ENCODE measurements around the gene DAAM1.

The DAAM1 gene

DNA sequence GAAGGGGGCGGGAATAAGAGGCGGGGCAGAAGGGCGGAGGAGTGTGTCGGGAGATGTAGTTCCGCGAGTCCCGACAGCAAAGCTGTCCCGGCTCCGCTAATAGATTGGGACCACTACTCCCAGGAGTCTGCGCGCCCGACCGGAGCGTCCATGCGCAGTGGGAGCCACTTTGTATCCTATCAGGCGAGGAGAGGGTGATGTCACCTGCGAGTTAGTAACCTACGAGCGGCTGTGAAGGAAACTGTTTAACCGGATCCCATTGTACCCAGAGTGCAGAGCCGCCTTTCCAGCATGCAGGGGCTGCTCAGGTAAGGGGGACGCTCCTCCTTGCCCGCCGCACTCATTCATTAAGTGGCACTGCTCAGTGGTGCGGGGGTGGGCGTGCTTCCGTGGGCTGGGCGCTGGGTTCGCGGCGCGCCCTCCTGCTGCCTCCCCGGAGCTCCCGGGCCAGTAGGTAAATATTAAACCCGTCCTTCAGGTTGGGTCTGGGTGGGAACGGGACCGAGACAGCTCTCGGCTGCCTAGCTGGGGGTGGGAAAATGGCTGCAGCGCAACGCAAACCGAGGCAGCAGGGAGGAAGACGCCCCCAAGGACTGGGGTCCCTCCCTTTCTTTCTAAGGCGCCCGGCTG is at the start of gene DAAM1:
Gene DAAM1 (plus strand): TSS at position 207 of the 630 bp plus-strand sequence. CDS start 74,811 bp downstream, outside the sequence.
- DNase-seq (ENCODE audit: low read depth): peak; percentile 86

DNA sequence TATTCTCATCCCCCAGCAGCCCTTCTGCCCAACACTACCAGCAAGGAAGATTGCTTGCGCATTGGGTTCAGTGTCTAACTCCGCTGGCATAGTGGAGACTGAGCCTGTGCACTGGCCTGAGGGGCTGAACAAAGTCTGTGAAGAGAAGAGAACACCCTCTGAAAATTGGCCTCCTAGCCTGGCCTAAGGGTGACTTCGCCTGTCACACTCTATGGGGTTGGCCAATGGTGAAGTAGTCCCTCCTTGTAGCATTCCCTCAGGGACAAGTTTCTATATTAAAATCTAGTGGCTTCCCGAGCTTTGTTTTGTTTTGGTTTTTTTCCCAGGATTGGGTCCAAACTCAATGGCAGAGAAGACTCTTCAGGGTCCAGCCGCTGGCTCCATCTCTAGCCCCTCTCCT is 49.1 kb upstream of the DAAM1 start:
- no peak for DNase-seq (ENCODE audit: low read depth)

DNA sequence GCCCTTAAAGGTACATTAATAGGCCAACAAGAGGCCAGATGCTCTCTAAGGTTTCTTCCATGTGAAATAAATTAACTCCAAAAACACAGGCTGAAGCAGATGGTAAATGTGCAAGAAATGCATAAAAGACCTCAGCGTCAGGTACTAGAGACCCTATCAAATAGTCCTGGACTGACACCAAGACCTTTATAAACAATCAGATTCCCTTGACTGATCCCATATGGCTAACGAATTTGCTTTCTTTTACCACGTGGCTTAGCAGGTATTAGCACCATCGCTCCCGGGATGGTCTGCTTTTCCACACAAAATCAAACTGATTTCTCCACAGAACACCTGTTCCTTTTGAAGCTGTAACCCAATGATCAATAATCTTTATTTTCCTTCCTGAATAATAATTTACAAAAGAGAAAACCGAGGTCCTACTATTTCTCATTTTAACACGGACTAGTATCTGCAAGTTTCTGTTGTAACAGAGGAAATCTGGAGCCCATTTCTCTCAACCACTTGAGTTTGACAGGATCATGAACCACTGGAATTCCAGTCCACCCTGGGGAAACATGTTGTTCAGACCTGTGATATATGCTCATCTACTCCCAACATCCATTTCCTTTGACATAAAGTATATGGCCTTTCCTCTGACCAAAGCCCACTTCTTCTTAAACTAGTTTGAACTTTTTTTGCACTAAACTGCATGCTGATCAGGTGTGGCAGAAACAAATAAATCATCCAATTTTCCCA is 48.2 kb upstream of the DAAM1 start:
- no peak for DNase-seq (ENCODE audit: low read depth)

- no peak for DNase-seq (ENCODE audit: low read depth)
Measured at GRCh38 chr14:59146484-59146883, 42.0 kb upstream of the DAAM1 start.

GRCh38 chr14:59147007-59147406 is 41.5 kb upstream of the DAAM1 start:
- no peak for DNase-seq (ENCODE audit: low read depth)

- no peak for DNase-seq (ENCODE audit: low read depth)
Measured at GRCh38 chr14:59148334-59148900, 40.0 kb upstream of the DAAM1 start.

DNA sequence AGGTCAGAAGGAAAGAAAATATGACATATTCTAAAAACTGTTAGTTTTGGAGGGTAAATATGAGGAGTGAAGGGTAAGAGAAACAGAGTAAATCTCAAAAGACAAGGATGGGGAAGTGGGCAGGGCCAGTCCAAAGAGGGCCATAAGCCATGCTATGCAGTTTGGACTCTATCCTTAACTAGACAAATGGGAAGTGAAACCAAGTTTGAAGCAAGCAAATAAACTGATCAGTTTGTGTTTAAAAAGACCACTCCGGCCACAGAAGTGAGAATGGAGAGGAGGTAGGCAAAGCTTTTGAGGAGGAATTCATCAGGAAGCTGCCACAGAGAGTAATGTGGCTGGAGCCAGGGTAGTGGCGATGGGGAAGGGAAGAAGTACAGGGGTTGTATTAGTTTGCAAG is 37.5 kb upstream of the DAAM1 start:
- DNase-seq (ENCODE audit: low read depth): no peak

DNA sequence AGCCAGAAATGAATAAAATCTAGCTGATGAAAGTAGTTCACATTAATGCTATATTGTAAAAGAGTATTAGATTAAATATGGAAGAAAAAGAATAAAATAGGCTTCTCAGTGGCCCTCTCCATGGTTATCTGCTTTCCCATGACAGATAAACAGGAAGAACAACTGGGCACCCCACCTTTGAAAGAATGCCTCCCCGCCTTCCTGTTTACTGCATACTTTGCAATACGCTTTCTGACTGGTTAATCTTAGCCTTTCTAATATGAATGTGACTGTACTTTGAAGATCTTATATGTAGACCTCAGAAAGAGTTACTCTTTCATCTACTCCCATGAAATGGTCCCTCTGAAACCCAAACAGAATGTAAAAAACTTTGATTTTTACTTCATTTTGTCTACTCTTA is 34.1 kb upstream of the DAAM1 start:
- no peak for DNase-seq (ENCODE audit: low read depth)

DNA sequence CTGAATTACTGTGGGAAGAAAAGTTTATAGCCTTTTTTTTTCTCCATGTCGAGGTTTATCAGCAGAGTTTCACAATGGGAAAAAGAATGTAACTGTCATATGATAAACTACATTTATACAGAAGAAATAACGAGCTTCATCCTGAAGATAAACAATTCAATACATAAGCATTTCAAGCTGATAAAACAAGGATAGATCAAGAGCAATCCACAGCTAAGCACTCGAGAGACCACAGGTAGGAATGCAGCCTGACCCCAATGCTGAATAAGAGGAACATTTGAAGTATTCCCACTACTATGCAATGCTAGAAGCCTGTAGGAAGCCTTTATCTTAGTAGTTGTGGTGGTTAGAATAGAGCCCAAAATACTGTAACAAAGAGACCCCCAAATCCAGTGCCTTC is 32.6 kb upstream of the DAAM1 start:
- DNase-seq (ENCODE audit: low read depth): no peak

- DNase-seq (ENCODE audit: low read depth): no peak
Measured at GRCh38 chr14:59159169-59159568, 29.3 kb upstream of the DAAM1 start.

DNA sequence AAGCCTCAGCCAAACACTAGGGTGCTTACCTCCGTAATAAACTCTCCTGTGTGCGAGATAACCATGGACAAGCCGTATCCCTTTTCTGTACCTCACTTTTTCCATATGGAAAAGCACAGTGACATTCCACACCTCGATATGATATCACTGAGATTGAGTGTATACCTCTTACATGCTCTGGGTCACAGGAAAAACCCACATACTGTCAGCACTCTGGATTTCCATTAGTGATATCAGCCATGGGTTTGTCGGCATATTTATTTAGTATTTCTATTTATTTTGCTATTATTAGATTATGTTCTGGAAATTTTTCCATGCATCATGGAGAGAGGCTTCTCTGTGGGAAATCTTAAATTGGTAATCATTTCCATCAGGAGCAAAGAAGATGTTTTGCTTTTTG is 28.0 kb upstream of the DAAM1 start:
- no peak for DNase-seq (ENCODE audit: low read depth)

- DNase-seq (ENCODE audit: low read depth): no peak
Measured at GRCh38 chr14:59161561-59162175, 26.8 kb upstream of the DAAM1 start.

DNA sequence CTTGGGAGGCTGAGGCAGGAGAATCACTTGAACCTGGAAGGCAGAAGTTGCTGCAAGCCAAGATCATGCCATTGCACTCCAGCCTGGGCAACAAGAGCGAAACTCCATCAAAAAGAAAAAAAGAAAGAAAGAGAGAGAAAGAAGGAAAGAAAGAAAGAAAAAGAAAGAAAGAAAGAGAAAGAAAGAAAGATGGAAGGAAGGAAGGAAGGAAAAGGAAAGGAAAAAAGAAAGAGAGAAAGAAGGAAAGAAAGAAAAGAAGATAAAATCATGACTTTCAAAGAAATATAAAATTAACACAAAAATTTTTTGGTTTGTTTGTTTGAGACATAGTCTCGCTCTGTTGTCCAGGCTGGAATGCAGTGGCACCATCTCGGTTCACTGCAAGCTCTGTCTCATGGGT is 22.2 kb upstream of the DAAM1 start:
- DNase-seq (ENCODE audit: low read depth): no peak

- DNase-seq (ENCODE audit: low read depth): no peak
Measured at GRCh38 chr14:59175404-59175803, 13.1 kb upstream of the DAAM1 start.

GRCh38 chr14:59176765-59177164 is 11.7 kb upstream of the DAAM1 start:
- DNase-seq (ENCODE audit: low read depth): no peak

DNA sequence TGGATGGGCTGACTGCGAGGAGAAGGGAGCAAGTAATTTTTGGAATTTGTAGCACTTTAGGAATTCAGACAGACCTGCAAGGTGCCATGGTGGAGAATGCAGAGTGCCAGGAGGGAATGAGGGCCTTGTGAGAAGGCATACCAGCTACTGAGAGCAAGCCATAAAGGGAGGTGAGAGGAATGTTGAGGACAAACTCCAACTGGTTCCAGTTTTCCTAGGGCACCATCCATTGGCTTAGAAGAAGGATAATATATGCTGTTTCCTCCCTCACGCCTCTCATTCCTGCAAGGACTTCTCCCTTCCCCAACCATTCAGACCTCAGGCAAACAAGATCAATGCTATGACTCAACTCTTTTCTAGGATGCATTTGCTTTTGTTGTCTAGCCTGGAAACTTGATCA is 11.2 kb upstream of the DAAM1 start:
- no peak for DNase-seq (ENCODE audit: low read depth)

- no peak for DNase-seq (ENCODE audit: low read depth)
Measured at GRCh38 chr14:59181791-59182190, 6.7 kb upstream of the DAAM1 start.

GRCh38 chr14:59182641-59183040 is 5.8 kb upstream of the DAAM1 start:
- DNase-seq (ENCODE audit: low read depth): no peak

- DNase-seq (ENCODE audit: low read depth): no peak
Measured at GRCh38 chr14:59183150-59183549, 5.3 kb upstream of the DAAM1 start.

DNA sequence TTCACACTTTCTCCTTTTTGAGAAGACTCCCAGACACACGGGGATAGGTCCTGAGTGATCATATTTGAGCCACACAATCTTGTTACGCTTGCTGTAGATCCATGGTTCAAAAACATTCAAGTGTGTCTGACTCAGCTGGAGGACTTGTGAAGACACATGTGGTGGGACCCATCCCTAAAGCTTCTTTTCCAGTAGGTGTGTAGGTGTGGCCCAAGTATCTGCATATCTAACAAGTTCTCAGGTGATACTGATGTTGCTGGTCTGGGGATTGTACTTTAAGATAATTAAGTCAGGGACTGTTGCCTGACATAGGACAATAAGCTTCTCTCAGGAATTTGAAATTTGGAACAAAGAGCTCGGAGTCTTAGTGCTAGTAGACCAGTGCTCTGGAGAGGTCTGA is 4.1 kb upstream of the DAAM1 start:
- no peak for DNase-seq (ENCODE audit: low read depth)

GRCh38 chr14:59185676-59186075 is 2.8 kb upstream of the DAAM1 start:
- DNase-seq (ENCODE audit: low read depth): no peak

- DNase-seq (ENCODE audit: low read depth): no peak
Measured at GRCh38 chr14:59186306-59186705, 2.2 kb upstream of the DAAM1 start.

- DNase-seq (ENCODE audit: low read depth): no peak
Measured at GRCh38 chr14:59187118-59187517, 1.3 kb upstream of the DAAM1 start.

Data from stimulated activated CD8-positive, alpha-beta memory T cell treated with anti-CD3 and anti-CD28 coated beads, Interleukin-15, amount 100 ng/mL, for 1 hour (primary cell).